Measurements from ENCODE around the gene TMPRSS9. TPM values are rescaled to one million over a fixed set of nuclear protein-coding genes. Genes with fewer than 3 reads are reported as not detected.
"Not testable (repeated sequence)": the region's sequence is repeated elsewhere in the genome, so short reads cannot be mapped to it uniquely, and the experiment has no call there.

TMPRSS9 gene
- total RNA-seq, 4 donors from 2014 or later = 0.13 to 0.78 TPM; not detected in 2

DNA sequence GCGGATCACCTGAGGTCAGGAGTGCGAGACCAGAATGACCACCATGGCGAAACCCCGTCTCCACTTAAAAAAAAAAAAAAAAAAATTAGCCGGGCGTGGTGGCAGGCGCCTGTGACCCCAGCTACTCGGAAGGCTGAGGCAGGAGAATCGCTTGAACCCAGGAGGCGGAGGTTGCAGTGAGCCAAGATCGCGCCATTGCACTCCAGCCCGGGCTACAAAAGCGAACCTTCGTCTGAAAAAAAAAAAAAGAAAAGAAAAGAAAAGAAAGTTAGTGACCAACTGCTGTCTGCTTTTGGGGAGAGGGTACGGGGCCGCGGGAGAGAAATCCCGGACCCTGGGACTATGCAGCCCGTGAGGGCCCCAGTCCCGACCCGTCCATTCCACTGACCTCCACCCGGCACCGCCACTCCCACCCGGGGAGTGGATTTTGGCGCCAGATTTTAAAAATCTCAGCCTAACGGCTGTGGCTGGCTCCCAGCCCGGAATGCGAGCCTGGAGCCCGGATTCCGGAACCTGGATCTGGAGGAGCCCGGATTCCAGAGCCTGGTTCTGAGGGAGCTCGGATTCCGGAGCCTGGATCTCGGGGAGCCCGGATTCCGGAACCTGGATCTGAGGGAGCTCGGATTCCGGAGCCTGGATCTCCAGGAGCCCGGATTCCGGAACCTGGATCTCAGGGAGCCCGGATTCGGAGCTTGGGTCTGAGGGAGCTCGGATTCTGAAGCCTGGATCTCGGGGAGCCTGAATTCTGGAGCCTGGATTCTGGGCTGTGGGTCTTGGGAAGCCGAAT is 102.8 kb downstream of the TMPRSS9 start:
- intact Hi-C loops (cut with DNase I) = loop anchor here (10.0 kb wide), 1 partner anchor 292 kb away; no protein-coding TSS in a partner anchor
- TF ChIP-seq POLR2A (IDR thresholded peaks at IDR 0.05) = no peak
- TF ChIP-seq, protein P1, sequence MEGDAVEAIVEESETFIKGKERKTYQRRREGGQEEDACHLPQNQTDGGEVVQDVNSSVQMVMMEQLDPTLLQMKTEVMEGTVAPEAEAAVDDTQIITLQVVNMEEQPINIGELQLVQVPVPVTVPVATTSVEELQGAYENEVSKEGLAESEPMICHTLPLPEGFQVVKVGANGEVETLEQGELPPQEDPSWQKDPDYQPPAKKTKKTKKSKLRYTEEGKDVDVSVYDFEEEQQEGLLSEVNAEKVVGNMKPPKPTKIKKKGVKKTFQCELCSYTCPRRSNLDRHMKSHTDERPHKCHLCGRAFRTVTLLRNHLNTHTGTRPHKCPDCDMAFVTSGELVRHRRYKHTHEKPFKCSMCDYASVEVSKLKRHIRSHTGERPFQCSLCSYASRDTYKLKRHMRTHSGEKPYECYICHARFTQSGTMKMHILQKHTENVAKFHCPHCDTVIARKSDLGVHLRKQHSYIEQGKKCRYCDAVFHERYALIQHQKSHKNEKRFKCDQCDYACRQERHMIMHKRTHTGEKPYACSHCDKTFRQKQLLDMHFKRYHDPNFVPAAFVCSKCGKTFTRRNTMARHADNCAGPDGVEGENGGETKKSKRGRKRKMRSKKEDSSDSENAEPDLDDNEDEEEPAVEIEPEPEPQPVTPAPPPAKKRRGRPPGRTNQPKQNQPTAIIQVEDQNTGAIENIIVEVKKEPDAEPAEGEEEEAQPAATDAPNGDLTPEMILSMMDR (IDR thresholded peaks at IDR 0.05) = no peak
- Histone ChIP-seq H3K27me3 (no peaks in the 10 kb centered on the region), H3K4me3 (replicated peaks in 1 of 3) (peak overlapping the region in 1 of 3 donors; percentile 56), H3K4me1 (peaks cover 8 to 14% of the 10 kb centered on the region in 2 donors), H3K27ac (peak overlapping the region in 2 of 3 donors; percentile 3 to 17), H3K9me3 (no peaks in the 10 kb centered on the region), H3K36me3 (no peaks in the 10 kb centered on the region)
- 4 to 5% methylated on average over 35 to 38 of the region's 46 CpGs for WGBS, 2 donors
- peak; percentile 91 to 93 for DNase-seq

DNA sequence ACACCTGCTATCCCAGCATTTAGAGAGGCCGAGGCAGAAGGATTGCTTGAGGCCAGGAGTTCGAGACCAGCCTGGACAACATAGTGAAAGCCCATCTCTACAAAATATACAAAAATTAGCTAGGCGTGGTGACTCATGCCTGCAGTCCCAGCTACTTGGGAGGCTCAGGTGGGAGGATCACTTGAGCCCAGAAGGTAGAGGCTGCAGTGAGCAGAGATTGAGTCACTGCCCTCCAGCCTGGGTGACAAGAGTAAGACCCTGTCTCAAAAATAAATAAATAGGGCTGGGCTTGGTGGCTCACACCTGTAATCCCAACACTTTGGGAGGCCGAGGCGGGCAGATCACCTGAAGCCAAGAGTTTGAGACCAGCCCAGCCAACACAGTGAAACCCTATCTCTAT is 103.6 kb downstream of the TMPRSS9 start:
- H3K27ac ChIP-seq; H3K36me3 ChIP-seq; DNase-seq; H3K9me3 ChIP-seq; H3K27me3 ChIP-seq; H3K4me3 ChIP-seq (replicated peaks in 1 of 3): not testable (repeated sequence)
- peaks cover 8 to 14% of the 10 kb centered on the region in 2 donors for H3K4me1 ChIP-seq
- intact Hi-C loops (cut with DNase I) = loop anchor here (10.0 kb wide), 1 partner anchor 291 kb away; no protein-coding TSS in a partner anchor
- 95 to 98% methylated on average over 5 of the region's 5 CpGs for WGBS, 2 donors

DNA sequence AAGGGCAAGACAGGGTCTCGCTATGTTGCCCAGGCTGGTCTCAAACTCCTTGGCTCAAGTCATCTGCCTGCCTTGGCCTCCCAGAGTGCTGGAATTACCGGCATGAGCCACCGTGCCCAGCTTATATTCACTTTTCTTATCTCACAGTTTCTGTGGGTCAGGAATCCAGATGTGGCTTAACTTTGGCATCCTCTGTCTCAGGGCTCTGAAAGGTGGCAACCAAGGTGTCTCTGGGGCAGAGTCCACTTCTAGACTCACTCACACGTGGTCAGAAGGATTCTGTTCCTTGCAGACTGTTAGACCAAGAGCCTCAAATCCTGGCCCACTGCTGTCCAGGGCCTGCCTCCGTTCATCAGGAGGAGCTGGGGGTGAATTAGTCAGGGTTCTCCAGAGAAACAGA is 104.3 kb downstream of the TMPRSS9 start:
- H3K4me3 ChIP-seq (replicated peaks in 1 of 3) = no peak overlapping the region
- intact Hi-C loops (cut with DNase I) = loop anchor here (10.0 kb wide), 1 partner anchor 290 kb away; no protein-coding TSS in a partner anchor
- no peak overlapping the region for H3K27ac ChIP-seq
- TF ChIP-seq, protein P1 (IDR thresholded peaks at IDR 0.05) = no peak
- no peak for TF ChIP-seq POLR2A (IDR thresholded peaks at IDR 0.05)
- H3K36me3 ChIP-seq = no peaks in the 10 kb centered on the region
- no peaks in the 10 kb centered on the region for H3K27me3 ChIP-seq
- H3K4me1 ChIP-seq = peaks cover 8 to 14% of the 10 kb centered on the region in 2 donors
- H3K9me3 ChIP-seq = no peaks in the 10 kb centered on the region
- WGBS, 2 donors = 79 to 84% methylated on average over 5 of the region's 5 CpGs
- no peak for DNase-seq

DNA sequence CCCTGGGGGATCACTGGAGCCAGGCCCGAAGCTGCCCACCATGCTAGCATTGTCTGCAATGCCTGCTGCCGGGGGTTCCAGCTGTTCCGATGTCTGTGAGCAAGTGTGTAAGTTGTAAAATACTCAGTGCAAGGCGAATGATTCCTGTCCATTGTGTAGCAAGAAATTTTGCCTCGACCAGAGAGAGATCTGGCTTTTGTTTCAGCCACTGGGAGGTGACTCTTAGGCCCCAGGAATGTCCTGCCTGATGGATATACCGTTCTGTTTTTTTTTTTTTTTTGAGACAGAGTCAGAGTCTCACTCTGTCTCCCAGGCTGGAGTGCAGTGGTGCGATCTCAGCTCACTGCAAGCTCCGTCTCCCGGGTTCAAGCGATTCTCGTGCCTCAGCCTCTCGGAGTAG is 108.5 kb downstream of the TMPRSS9 start:
- H3K36me3 ChIP-seq = no peaks in the 10 kb centered on the region
- no peaks in the 10 kb centered on the region for H3K4me1 ChIP-seq
- intact Hi-C loops (cut with DNase I) = loop anchor here (10.0 kb wide), 1 partner anchor 286 kb away; no protein-coding TSS in a partner anchor
- H3K9me3 ChIP-seq = no peaks in the 10 kb centered on the region
- no peaks in the 10 kb centered on the region for H3K27me3 ChIP-seq
- H3K27ac ChIP-seq = no peak overlapping the region
- TF ChIP-seq POLR2A (IDR thresholded peaks at IDR 0.05) = no peak
- TF ChIP-seq, protein P1 (IDR thresholded peaks at IDR 0.05) = no peak
- H3K4me3 ChIP-seq (replicated peaks in 1 of 3) = no peak overlapping the region
- DNase-seq = no peak
- 71 to 76% methylated on average over 12 of the region's 12 CpGs for WGBS, 2 donors

DNA sequence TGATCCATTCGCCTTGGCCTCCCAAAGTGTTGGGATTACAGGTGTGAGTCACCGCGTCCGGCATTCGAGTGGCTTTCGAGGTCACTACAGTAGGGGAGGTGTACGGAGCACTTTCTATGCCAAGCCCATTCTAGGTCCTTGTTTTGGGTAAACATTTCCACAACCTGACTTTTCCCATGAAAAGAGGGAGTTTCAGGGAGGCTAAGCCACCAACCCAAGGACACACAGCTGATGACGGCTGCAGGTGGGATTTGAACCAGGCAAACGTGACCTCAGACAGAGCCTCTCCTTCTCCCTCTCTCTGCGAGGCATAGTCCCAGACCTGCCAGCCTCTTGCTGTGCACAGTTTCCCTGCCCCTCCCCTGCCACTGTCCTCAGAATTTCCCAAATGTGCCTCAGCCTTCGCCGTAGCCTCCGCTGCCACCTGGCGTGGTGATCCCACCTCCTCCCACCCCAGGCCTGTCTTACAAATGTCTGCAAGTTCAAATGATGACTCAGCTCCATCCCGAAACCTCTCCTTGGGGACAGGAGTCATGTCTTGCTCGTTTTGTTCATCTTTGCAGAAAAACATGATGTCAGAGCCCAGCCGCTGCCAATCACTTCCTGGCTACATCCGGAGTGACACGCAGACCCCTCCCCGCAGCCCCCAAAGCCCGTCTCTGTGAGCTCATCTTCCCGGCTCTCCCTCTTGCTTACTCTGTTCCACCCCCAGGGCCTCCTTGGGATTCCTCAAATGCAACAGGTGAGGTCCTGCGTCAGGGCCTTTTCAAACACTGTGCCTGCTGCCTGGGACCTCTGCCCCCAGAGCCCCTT is 109.2 kb downstream of the TMPRSS9 start:
- Histone ChIP-seq H3K9me3 (no peaks in the 10 kb centered on the region), H3K4me1 (no peaks in the 10 kb centered on the region), H3K36me3 (no peaks in the 10 kb centered on the region), H3K27me3 (no peaks in the 10 kb centered on the region), H3K4me3 (replicated peaks in 1 of 3) (no peak overlapping the region), H3K27ac (no peak overlapping the region)
- WGBS, 2 donors = 60 to 62% methylated on average over 19 to 23 of the region's 23 CpGs
- DNase-seq = no peak
- no peak for TF ChIP-seq POLR2A (IDR thresholded peaks at IDR 0.05)
- TF ChIP-seq, protein P1 (IDR thresholded peaks at IDR 0.05) = no peak
- intact Hi-C loops (cut with DNase I) = loop anchor here (10.0 kb wide), 1 partner anchor 285 kb away; no protein-coding TSS in a partner anchor

DNA sequence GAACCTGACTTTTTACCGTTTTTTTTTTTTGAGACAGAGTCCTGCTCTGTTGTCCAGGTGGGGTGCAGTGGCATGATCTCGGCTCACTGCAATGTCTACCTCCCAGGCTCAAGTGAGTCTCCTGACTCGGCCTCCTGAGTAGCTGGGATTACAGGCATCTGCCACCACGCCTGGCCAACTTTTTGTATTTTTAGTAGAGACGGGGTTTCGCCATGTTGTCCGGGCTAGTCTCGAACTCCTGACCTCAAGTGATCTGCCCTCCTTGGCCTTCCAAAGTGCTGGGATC is 109.8 kb downstream of the TMPRSS9 start:
- H3K36me3 ChIP-seq; DNase-seq; H3K27me3 ChIP-seq; H3K4me3 ChIP-seq (replicated peaks in 1 of 3); H3K27ac ChIP-seq; H3K9me3 ChIP-seq; H3K4me1 ChIP-seq: not testable (repeated sequence)
- WGBS, 2 donors = 87 to 90% methylated on average over 8 of the region's 8 CpGs
- intact Hi-C loops (cut with DNase I) = loop anchor here (10.0 kb wide), 1 partner anchor 285 kb away; no protein-coding TSS in a partner anchor

All from thyroid gland (tissue), 4 donors.